ENCODE measurements around the gene EN1.

- TF ChIP-seq CTCF (conservative IDR thresholded peaks at IDR 0.05; ENCODE audit: low read depth, low read length) (no peak), EZH2 (IDR thresholded peaks at IDR 0.05; ENCODE audit: borderline replicate concordance, low read depth, low read length, poor library complexity, severe bottlenecking) (no peak)
These were observed 26.9 kb upstream of the EN1 start for GRCh38 chr2:118874324-118874723.
